K562 (cell line): Measurements from ENCODE around the gene EXOC3. TPM values are rescaled to one million over a fixed set of nuclear protein-coding genes. Genes with fewer than 3 reads are reported as not detected.

Source experiments
- ATF7 ChIP-seq: fragments of 450-650 bp; IDR thresholded peaks from 2 replicates; pipeline ENCODE4 v1.7.1; 2014; ENCODE audit warnings: mild to moderate bottlenecking, moderate library complexity
- CXXC5 ChIP-seq: fragments of 250-450 bp; sonication (Bioruptor Pico); IDR thresholded peaks from 2 replicates; pipeline ENCODE4 v1.8.0; 2022; ENCODE audit warnings: inconsistent platforms, mild to moderate bottlenecking, moderate library complexity
- ID3 ChIP-seq, 2 experiments: fragments of 250-450 bp in 1 of 2; fragments of 450-650 bp in 1 of 2; sonication (Bioruptor Pico) in 1 of 2; IDR thresholded peaks; 2 replicates each; pipeline versions ENCODE4 v1.6.1 to v1.8.0; 2016 to 2021; ENCODE audit warnings: mild to moderate bottlenecking in 2 of 2, moderate library complexity in 2 of 2, missing compliant biosample characterization in 1 of 2, missing genetic modification characterization in 1 of 2
- IFI16 ChIP-seq: fragments of 250-450 bp; sonication (Bioruptor Pico); IDR thresholded peaks from 2 replicates; pipeline ENCODE4 v2.1.2; 2022; ENCODE audit warnings: mild to moderate bottlenecking, inconsistent platforms
- NR1H2 ChIP-seq: sonication (generic); formaldehyde crosslinking; IDR thresholded peaks from 2 replicates; pipeline ENCODE4 v1.4.0; 2020; ENCODE audit warnings: mild to moderate bottlenecking, missing genetic modification reagents
- ZNF24 ChIP-seq: fragments of 450-650 bp; IDR thresholded peaks from 2 replicates; pipeline ENCODE4 v1.6.1; 2016
- ZNF431 ChIP-seq: sonication (generic); formaldehyde crosslinking; IDR thresholded peaks from 2 replicates; pipeline ENCODE4 v1.8.0; 2022; ENCODE audit warnings: mild to moderate bottlenecking, missing genetic modification reagents
- polyA plus RNA-seq, 8 experiments: library from polyadenylated mRNA; depleted of rRNA in 4 of 8; stranded (reverse) in 5 of 8; unstranded in 3 of 8; fragments of >200 nt; fragmentation: Nextera tagmentation in 2 of 8; fragmentation: Illumina TruSeq in 1 of 8; extraction: Ambion mirVana in 2 of 8; extraction: Trizol in 1 of 8; gene quantifications; 2 replicates each; pipeline versions ENCODE4 v1.2.1 to v1.2.3, GENCODE V29; 2011 to 2014; ENCODE audit warnings: inconsistent platforms in 1 of 8, missing spikeins in 1 of 8
- total RNA-seq, 7 experiments: library from RNA; depleted of rRNA in 6 of 7; stranded (reverse); fragments of >200 nt in 6 of 7; fragmentation: Illumina TruSeq in 2 of 7; extraction: Trizol in 2 of 7; gene quantifications; 2 replicates each; pipeline versions ENCODE4 v1.2.1 to v1.2.3, GENCODE V29; 2011 to 2021; ENCODE audit warnings: low replicate concordance in 1 of 7
- TF ChIP-seq, protein P1 (sequence below): fragments of 450-650 bp; IDR thresholded peaks from one replicate; pipeline ENCODE4 v1.6.1; 2018; ENCODE audit warnings: mild to moderate bottlenecking, moderate library complexity; ENCODE audit not compliant: partially characterized antibody
- TF ChIP-seq, protein P2 (sequence below): sonication (generic); formaldehyde crosslinking; IDR thresholded peaks from 2 replicates; pipeline ENCODE4 v1.8.1; 2022; ENCODE audit warnings: missing genetic modification reagents

The EXOC3 gene
- total and polyA plus RNA-seq, 9 of the 15 experiments (the other 6 are each of a cell fraction or from before 2014, with no cell fraction given), result 1.4 to 41.9 (median 22.4) TPM

DNA sequence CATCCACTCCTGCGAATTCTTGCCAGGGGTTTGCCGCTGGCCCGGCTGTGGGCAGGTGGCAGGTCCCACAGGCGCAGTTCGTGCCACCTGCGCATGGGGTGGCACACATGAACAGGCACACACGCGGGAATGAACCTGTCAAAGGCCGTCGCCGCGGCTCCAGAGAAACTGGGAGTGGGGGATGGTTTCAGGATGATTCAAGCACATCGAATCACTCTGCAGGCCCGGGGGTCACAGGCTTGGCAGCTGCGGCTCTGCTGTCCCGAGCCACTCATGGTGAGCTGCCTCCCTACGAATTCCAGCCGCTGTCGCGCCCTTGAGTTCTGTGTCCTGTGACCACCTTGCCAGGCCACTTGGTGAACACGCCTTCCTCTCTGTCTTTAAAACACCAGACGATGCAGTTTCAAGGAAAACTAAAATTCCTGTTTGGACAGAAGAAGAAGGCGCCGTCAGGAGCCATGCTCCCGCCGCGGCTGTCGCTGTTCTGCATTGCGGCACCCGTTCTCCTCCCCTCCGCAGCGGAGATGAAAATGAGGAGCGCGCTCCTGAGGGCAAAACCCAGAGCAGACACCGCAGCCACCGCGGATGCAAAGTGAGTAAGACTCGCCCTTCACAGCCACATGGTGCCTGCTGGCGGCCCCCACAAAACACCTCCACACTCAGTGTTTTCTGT, 15.4 kb upstream of the EXOC3 start (continued):
- TF ChIP-seq ATF7 (no peak), ZNF24 (no peak), NR1H2 (CRISPR knock-in tag) (no peak), ZNF431 (CRISPR knock-in tag) (no peak), ID3 (CRISPR knock-in tag; IDR thresholded peaks at IDR 0.05) (no peak), ID3 (tag; IDR thresholded peaks at IDR 0.05) (no peak), CXXC5 (CRISPR knock-in tag) (no peak), IFI16 (no peak)
- TF ChIP-seq, protein P1, sequence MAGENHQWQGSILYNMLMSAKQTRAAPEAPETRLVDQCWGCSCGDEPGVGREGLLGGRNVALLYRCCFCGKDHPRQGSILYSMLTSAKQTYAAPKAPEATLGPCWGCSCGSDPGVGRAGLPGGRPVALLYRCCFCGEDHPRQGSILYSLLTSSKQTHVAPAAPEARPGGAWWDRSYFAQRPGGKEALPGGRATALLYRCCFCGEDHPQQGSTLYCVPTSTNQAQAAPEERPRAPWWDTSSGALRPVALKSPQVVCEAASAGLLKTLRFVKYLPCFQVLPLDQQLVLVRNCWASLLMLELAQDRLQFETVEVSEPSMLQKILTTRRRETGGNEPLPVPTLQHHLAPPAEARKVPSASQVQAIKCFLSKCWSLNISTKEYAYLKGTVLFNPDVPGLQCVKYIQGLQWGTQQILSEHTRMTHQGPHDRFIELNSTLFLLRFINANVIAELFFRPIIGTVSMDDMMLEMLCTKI, result no peak
- TF ChIP-seq, protein P2, sequence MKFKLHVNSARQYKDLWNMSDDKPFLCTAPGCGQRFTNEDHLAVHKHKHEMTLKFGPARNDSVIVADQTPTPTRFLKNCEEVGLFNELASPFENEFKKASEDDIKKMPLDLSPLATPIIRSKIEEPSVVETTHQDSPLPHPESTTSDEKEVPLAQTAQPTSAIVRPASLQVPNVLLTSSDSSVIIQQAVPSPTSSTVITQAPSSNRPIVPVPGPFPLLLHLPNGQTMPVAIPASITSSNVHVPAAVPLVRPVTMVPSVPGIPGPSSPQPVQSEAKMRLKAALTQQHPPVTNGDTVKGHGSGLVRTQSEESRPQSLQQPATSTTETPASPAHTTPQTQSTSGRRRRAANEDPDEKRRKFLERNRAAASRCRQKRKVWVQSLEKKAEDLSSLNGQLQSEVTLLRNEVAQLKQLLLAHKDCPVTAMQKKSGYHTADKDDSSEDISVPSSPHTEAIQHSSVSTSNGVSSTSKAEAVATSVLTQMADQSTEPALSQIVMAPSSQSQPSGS (CRISPR knock-in tag), result no peak
